GM18526 (cell line): ENCODE data around the gene SRPX.

Experiments used
- POLR2A ChIP-seq: IDR thresholded peaks from 3 replicates; pipeline ENCODE4 v1.6.1; 2011; ENCODE audit not compliant: insufficient read length; ENCODE audit errors: extremely low read depth

SRPX gene

DNA sequence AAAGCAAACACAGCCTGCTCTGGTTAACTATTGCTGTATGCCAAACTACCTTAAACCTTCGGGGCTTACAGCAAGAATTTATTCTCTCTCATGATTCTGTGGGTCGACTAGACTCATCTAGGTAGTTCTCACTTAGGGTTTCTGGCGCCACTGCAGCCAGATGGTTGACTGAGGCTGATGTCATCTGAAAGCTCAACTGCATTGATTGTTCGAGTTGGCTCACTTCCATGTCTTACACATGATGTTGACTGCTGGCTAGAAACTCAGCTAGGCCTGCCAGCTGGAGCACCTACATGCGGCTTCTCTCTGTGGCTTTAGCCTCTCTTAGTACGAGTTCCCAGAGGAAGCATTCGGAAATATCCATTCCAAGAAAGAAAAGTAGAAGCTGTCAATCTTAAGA lies 103.2 kb downstream of the SRPX start:
- no peak for TF ChIP-seq POLR2A

DNA sequence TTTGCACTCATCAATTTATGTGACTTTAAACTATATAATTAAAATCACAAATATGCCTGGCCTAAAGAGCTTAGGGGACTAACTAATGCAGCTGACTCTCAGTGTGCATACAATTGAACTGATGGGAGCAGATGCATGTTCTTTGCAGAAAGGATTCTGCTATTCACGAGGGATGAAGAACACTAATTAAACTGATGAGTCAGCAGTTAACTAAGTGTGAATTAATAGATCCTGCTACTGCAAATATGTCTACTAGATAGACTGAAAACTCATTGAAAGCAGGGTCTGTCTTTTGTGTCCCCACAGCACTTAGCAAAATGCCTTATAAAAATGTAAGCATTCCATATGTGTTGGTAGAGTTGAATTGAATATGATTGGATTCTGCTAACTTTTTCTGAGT lies 104.0 kb downstream of the SRPX start:
- TF ChIP-seq POLR2A, result no peak

- TF ChIP-seq POLR2A, result no peak
Measured at GRCh38 chrX:38112566-38112965, 108.1 kb downstream of the SRPX start.

GRCh38 chrX:38111196-38111595 lies 109.5 kb downstream of the SRPX start:
- no peak for TF ChIP-seq POLR2A

DNA sequence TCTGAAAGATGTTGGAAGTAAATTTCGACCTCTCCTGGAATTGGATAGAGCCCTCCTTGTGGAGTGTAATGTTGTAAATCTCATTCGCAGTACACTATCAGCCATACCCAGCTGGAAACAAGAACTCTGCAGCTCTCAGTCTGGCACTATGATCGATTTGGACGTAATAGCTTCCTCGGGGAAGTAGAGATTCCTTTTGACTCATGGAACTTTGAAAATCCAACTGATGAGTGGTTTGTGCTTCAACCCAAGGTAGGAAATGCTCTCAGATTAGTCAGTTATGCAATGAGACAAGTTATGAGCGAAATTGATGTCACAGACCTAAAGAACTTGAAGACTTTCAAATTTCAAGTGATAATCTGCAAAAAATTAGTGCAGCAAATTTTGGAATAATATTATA lies 110.4 kb downstream of the SRPX start:
- no peak for TF ChIP-seq POLR2A

DNA sequence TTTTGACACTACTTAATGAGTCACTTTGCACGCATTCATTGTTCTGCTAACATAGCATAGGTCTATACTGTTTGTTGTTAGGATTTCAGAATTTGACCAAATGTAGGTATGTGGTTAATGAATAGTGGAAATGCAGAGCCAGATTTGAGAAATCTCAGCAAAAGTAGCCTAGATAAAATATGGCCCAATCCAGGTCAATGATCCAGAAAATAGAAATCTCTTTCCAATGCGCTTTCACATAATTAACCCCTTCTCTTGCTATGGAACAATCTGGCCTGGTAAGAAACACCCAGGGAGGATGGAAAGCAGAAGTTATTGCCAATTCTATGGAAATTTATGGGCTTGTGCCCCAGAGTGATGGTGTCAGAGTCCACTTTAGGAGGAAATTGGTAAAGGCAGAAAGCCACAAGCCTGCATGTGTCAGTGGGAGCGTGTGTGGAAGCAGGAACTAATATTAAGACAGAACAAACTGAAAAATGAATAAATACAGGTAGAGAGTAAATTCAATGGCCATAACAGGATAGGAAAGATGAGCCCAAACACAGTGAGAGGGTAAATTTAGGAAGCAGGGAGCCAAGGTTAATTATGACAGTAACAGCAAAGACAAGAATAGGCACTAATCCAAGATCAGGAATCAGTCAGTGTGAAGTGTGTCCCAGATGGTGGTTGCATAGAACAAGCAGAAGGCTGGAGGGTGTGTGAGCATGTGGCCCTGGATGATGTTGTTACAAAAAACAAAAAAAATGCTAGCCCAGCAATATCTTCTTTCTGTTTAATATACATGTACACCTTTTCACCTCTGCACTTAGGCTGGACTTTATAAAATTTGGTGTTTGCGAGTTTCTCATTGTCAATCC lies 111.4 kb downstream of the SRPX start:
- no peak for TF ChIP-seq POLR2A

DNA sequence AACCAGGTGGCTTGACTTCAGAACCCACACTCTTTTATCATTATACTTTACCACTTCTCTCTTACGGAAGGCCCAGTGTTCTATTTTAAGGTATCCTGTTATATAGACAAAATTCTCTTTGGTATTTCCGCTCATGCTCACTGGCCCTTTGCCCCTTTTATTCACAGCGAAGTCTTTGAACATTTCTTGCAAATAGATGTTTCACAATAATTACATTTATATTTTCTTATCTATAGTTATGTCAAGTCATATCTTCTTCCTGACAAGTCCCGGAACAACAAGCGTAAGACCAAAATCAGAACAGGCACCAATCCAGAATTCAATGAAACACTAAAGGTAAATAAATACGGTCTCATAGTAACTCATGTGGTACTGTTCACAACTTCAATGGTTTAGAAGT lies 112.3 kb downstream of the SRPX start:
- TF ChIP-seq POLR2A, result no peak

DNA sequence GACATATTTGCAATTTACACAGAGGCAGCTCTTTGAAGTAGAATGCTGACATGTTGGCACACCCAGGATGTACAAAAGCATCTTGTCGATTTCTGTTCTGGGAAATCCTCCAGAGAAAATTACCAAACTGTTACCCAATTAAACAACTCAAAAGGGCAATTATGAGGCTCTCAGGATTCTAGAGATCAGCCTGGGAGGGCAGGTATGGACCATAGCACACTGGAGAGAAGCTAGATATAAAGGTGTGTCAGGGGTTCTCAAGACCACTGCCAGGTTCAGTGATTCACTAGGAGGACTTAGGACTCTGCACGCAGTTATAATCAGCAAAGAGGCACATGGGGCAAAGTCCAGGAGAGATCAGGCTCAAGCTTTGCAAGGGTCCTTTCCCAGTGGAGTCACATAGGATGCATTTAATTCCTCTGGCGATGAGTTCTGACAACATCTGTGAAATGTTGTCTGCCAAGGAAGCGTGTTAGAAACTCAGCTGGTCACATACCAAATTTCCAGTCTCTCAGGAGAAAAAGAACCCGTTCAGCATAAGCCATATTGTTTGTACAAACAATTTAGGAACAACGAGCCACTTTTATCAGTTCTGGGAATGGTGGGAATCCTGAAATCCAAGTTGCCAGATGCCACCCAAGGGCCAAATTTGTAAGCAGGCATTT lies 113.5 kb downstream of the SRPX start:
- no peak for TF ChIP-seq POLR2A

- no peak for TF ChIP-seq POLR2A
Measured at GRCh38 chrX:38105216-38105725, 115.4 kb downstream of the SRPX start.

GRCh38 chrX:38103857-38104812 lies 116.5 kb downstream of the SRPX start:
- TF ChIP-seq POLR2A, result no peak

GRCh38 chrX:38102875-38103274 lies 117.8 kb downstream of the SRPX start:
- no peak for TF ChIP-seq POLR2A

DNA sequence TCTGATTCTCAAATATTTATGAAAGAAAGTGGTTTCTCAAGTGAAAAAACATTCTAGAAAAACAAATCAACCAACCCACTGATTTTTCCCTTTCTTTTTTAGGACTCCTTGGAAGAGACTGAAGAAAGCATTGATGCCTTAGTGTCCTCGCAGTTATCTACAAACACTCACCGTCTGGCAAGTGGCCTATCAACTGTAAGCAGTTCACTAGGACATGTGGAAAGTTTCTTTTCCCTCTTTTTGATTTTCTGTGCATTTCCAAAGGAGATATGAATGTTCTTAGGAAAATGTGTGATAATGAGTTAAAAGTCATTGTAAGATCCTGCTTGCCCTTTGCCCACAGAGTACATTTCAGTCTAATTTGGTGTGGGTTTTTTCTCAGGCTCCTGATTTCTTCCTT lies 118.4 kb downstream of the SRPX start:
- TF ChIP-seq POLR2A, result no peak

- TF ChIP-seq POLR2A, result no peak
Measured at GRCh38 chrX:38099688-38100087, 121.0 kb downstream of the SRPX start.
